LNCaP clone FGC (cell line): ENCODE measurements around the gene NPAS3.

Experiments used
- DNase-seq: peaks from one replicate; pipeline ENCODE4 v3.0.0-alpha.2; 2011; ENCODE audit warnings: low read depth
- H3K4me3 ChIP-seq: 2 replicates; pipeline ENCODE4 v1.5.1; 2011; ENCODE audit warnings: mild to moderate bottlenecking, low read depth, low read length, control low read depth
- TF ChIP-seq, protein P1 (sequence below): IDR thresholded peaks from 2 replicates; pipeline ENCODE4 v1.5.1; 2012; ENCODE audit warnings: mild to moderate bottlenecking; ENCODE audit not compliant: control insufficient read depth, insufficient read depth; ENCODE audit errors: extremely low read depth

Gene NPAS3

DNA sequence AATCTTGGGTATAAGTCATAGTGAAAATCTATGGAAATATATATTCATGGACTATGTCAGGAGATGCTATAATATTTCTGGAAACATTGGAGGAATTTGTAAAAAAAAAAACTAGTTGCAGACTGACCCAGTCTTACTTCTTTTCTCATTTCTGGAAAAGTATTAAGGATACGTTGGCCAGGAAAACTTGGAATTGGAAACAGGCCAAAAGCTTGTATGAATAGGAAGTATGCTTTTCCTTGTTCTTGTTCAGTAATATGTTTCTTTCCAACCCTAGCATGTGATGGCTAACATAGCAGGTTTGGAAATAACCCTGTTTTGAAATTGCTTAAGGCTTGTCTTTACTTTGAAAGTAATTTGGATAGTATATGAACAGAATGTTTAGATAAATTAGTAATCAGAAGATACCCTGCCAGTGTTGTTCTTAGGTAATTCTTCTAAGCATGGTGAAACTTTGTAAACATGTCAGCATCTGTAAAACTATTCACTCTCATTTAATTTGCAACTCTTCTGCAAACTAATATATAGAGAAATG lies 316.2 kb downstream of the NPAS3 start:
- H3K4me3 ChIP-seq: no peak overlapping the region
- no peak for DNase-seq
- TF ChIP-seq, protein P1, sequence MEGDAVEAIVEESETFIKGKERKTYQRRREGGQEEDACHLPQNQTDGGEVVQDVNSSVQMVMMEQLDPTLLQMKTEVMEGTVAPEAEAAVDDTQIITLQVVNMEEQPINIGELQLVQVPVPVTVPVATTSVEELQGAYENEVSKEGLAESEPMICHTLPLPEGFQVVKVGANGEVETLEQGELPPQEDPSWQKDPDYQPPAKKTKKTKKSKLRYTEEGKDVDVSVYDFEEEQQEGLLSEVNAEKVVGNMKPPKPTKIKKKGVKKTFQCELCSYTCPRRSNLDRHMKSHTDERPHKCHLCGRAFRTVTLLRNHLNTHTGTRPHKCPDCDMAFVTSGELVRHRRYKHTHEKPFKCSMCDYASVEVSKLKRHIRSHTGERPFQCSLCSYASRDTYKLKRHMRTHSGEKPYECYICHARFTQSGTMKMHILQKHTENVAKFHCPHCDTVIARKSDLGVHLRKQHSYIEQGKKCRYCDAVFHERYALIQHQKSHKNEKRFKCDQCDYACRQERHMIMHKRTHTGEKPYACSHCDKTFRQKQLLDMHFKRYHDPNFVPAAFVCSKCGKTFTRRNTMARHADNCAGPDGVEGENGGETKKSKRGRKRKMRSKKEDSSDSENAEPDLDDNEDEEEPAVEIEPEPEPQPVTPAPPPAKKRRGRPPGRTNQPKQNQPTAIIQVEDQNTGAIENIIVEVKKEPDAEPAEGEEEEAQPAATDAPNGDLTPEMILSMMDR: no peak

DNA sequence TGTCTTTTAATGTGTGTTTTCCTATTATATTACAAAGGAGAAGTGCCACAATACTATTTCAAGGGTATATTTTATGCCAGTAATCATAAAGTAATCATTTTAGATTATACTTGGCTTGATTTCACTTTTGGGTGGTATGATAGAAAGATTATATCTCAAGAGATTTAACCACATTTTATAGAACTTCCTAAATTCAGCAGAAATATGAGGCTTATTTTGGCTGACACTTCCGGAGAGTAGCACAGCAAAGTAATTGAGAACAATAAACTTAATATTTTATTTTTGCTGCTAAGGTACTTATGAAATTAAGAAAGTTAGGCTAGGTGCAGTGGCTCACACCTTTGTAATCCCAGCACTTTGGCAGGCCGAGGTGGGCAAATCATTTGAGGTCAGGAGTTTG lies 319.1 kb downstream of the NPAS3 start:
- H3K4me3 ChIP-seq: no peak overlapping the region
- TF ChIP-seq, protein P1: no peak
- DNase-seq: no peak

DNA sequence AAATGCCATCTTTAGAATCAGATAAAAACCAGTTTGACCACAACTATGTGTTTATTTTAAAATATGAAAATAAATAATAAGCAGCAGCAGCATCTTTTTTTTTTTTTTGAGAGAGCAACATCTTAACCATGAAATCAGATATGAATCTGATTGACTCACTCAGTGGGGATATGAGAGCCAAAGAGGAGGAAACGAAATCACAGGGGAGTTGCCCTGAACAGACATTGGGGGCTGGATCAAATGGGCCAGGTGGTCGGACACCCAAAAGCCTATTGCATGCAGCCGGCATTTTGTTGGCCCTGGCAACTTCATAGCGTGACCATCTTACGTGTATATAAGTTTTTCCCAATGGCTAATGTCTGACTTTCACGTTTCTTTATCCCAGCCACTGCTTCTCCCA lies 321.1 kb downstream of the NPAS3 start:
- TF ChIP-seq, protein P1: no peak
- H3K4me3 ChIP-seq: no peak overlapping the region
- no peak for DNase-seq

DNA sequence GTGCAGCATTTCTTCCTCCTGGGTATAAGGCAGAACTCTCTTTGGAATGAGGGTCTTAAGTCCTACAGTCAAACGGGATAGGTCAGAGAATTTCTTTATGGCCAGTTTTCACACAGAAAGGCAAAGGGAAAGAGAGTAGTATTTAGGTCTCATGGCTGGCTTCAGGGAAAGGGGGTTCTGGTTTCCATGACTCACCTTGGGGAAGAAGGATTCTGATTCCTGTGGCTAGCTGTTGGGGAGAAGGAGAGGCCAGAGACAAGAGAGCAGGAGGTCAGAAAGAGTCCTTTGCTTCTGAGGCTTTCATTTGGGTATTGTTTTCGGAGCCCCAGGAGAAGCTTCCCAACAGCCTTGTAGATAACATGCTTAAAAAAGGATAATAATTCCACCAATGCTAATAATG lies 332.5 kb downstream of the NPAS3 start:
- TF ChIP-seq, protein P1: no peak
- H3K4me3 ChIP-seq: no peak overlapping the region
- no peak for DNase-seq

DNA sequence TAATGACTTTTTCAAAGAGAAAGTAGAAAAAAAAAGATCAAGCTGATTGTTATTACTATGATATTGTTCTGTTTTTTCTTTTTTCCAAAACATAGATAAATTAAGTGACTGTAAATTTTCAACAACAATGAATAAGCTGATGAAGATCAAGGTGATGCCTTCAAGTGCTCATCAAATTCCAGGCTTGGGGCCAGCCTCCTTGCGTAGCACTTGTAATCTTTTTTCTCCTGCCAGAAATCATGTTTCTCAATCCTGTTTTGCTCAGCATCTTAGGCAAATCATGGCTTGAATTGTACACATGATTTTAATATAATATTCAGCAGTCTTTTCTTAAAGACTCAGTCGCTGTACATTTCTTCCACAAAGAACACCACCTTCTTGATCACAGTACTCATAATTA lies 333.2 kb downstream of the NPAS3 start:
- TF ChIP-seq, protein P1: no peak
- no peak overlapping the region for H3K4me3 ChIP-seq
- no peak for DNase-seq

DNA sequence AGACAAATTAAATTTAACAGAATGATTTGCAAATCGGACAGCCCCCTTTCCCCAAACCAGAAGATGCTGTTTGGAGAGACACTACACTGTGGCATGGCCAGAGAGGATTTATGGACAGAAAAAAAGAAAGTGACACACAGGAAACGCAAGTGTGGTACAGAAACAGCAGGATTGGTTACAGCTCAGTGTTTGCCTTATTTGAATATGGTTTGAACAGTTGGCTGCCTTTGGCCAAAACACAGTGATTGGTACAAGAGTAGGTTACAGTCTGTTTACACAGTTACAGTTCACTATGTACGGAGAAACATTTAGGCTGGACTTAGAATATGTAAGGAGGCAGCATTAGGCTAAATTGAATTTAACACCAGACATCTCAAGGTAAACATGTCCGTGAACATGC lies 335.3 kb downstream of the NPAS3 start:
- no peak for DNase-seq
- no peak overlapping the region for H3K4me3 ChIP-seq
- TF ChIP-seq, protein P1: no peak

DNA sequence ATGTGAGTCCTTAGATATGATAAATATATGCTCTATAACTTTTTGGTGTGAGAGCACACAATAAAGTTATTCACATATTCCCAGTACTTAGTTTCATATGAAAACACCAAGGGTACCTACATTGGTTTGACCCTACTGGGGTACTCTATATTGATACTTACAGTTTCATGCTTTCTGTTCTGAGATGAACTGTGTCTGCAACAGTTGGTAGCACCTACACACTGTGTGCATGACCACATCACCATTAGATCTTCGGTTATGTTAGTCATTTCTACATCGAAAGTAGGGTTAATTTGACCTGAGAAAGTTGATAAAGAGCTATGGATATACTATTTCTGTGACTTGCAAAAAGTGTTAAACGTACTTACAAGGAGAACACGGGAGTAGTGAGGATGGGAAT lies 337.2 kb downstream of the NPAS3 start:
- DNase-seq: no peak
- TF ChIP-seq, protein P1: no peak
- no peak overlapping the region for H3K4me3 ChIP-seq
